K562 (cell line): ENCODE measurements around the gene ADGRD1.

Source experiments
- BHLHE40 ChIP-seq: IDR thresholded peaks from 2 replicates; pipeline ENCODE4 v1.6.1; 2011; ENCODE audit warnings: low read length, improper control_type of control experiment
- CBX1 ChIP-seq: sonication (generic); IDR thresholded peaks from 2 replicates; pipeline ENCODE4 v1.6.1; 2016; ENCODE audit warnings: antibody characterized with exemption, low read depth, mild to moderate bottlenecking
- IRF2 ChIP-seq: sonication (generic); formaldehyde crosslinking; IDR thresholded peaks from 2 replicates; pipeline ENCODE4 v1.8.1; 2022; ENCODE audit warnings: mild to moderate bottlenecking, missing genetic modification reagents
- PML ChIP-seq: IDR thresholded peaks from 2 replicates; pipeline ENCODE4 v1.6.1; 2012; ENCODE audit warnings: low read length, inconsistent platforms
- POLR2AphosphoS5 ChIP-seq: IDR thresholded peaks from 2 replicates; pipeline ENCODE4 v1.6.1; 2011; ENCODE audit warnings: mild to moderate bottlenecking, low read depth, low read length, moderate library complexity; ENCODE audit not compliant: control insufficient read depth, insufficient read depth
- PTTG1 ChIP-seq: fragments of 450-650 bp; IDR thresholded peaks from 2 replicates; pipeline ENCODE4 v1.6.1; 2016; ENCODE audit warnings: low read depth, mild to moderate bottlenecking, missing genetic modification characterization, missing compliant biosample characterization
- YY1 ChIP-seq, 3 experiments: IDR thresholded peaks; 2 replicates each; pipeline ENCODE4 v1.6.1; 2011; ENCODE audit warnings: low read length in 2 of 3, mild to moderate bottlenecking in 2 of 3, moderate library complexity in 2 of 3, borderline replicate concordance in 1 of 3, control low read depth in 1 of 3, low read depth in 1 of 3; ENCODE audit not compliant: insufficient read depth in 3 of 3, insufficient replicate concordance in 2 of 3, control insufficient read depth in 1 of 3, insufficient read length in 1 of 3; ENCODE audit errors: extremely low read depth in 1 of 3
- ZNF445 ChIP-seq: fragments of 250-450 bp; sonication (Bioruptor Pico); IDR thresholded peaks from 2 replicates; pipeline ENCODE4 v1.4.0; 2020; ENCODE audit warnings: low read depth, mild to moderate bottlenecking, moderate library complexity
- TF ChIP-seq, protein P1 (sequence below), 3 experiments: IDR thresholded peaks in 2 of 3; conservative IDR thresholded peaks in 1 of 3; 2 replicates each; pipeline ENCODE4 v1.5.1; 2011 to 2012; ENCODE audit warnings: low read length in 3 of 3, mild to moderate bottlenecking in 3 of 3, control low read depth in 2 of 3, improper control_type of control experiment in 1 of 3, inconsistent platforms in 1 of 3, low read depth in 1 of 3, mixed read lengths in 1 of 3, moderate library complexity in 1 of 3; ENCODE audit not compliant: insufficient read depth in 2 of 3
- TF ChIP-seq, protein P2 (sequence below): fragments of 450-650 bp; IDR thresholded peaks from 2 replicates; pipeline ENCODE4 v1.6.1; 2016; ENCODE audit warnings: antibody characterized with exemption

GRCh38 chr12:131041216-131041967, 87.7 kb downstream of the ADGRD1 start:
- TF ChIP-seq BHLHE40 (no peak), PTTG1 (no peak), POLR2AphosphoS5 (no peak), CBX1 (no peak), YY1 (IDR thresholded peaks at IDR 0.05; ENCODE audit: borderline replicate concordance in 1 of 3, control insufficient read depth in 1 of 3, extremely low read depth in 1 of 3, insufficient read depth in 3 of 3, insufficient read length in 1 of 3, insufficient replicate concordance in 2 of 3, low read depth in 1 of 3, low read length in 2 of 3) (no peak), ZNF445 (CRISPR knock-in tag) (no peak), PML (no peak), IRF2 (CRISPR knock-in tag) (no peak)
- TF ChIP-seq, protein P1, sequence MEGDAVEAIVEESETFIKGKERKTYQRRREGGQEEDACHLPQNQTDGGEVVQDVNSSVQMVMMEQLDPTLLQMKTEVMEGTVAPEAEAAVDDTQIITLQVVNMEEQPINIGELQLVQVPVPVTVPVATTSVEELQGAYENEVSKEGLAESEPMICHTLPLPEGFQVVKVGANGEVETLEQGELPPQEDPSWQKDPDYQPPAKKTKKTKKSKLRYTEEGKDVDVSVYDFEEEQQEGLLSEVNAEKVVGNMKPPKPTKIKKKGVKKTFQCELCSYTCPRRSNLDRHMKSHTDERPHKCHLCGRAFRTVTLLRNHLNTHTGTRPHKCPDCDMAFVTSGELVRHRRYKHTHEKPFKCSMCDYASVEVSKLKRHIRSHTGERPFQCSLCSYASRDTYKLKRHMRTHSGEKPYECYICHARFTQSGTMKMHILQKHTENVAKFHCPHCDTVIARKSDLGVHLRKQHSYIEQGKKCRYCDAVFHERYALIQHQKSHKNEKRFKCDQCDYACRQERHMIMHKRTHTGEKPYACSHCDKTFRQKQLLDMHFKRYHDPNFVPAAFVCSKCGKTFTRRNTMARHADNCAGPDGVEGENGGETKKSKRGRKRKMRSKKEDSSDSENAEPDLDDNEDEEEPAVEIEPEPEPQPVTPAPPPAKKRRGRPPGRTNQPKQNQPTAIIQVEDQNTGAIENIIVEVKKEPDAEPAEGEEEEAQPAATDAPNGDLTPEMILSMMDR (IDR thresholded peaks at IDR 0.05 in 2 of 3, conservative IDR thresholded peaks at IDR 0.05 in 1 of 3; ENCODE audit: insufficient read depth in 2 of 3, low read depth in 1 of 3, low read length in 3 of 3) = no peak
- TF ChIP-seq, protein P2, sequence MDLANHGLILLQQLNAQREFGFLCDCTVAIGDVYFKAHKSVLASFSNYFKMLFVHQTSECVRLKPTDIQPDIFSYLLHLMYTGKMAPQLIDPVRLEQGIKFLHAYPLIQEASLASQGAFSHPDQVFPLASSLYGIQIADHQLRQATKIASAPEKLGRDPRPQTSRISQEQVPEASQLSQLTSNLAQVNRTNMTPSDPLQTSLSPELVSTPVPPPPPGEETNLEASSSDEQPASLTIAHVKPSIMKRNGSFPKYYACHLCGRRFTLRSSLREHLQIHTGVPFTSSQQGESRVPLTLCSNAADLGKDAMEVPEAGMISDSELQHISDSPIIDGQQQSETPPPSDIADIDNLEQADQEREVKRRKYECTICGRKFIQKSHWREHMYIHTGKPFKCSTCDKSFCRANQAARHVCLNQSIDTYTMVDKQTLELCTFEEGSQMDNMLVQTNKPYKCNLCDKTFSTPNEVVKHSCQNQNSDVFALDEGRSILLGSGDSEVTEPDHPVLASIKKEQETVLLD = no peak
